ENCODE measurements around the gene NYAP2. TPM values are rescaled to one million over a fixed set of nuclear protein-coding genes. Genes with fewer than 3 reads are reported as not detected.

The NYAP2 gene
- polyA plus RNA-seq, 1 experiment = not detected

GRCh38 chr2:225367482-225367881 is 32.0 kb upstream of the NYAP2 start:
- ChIA-PET POLR2A (no interaction called here), CTCF (no interaction called here)
- DNase-seq (ENCODE audit: low read depth, low spot score) = no peak
- H3K9me3 ChIP-seq (ENCODE audit: control insufficient read depth, insufficient read depth, low read length) = no peaks in the 10 kb centered on the region
- no peak overlapping the region for H3K4me3 ChIP-seq (ENCODE audit: low read depth, low read length)
- peaks cover 3% of the 10 kb centered on the region for H3K27me3 ChIP-seq (ENCODE audit: control insufficient read depth, insufficient read depth, low read length)
- no peak overlapping the region for H3K27ac ChIP-seq (ENCODE audit: low read depth, low read length)
- no peak for TF ChIP-seq CTCF (IDR thresholded peaks at IDR 0.05; ENCODE audit: low read depth, low read length)

GRCh38 chr2:225378984-225379383 is 20.5 kb upstream of the NYAP2 start:
- Histone ChIP-seq H3K27ac (ENCODE audit: low read depth, low read length) (no peak overlapping the region), H3K9me3 (ENCODE audit: control insufficient read depth, insufficient read depth, low read length) (no peaks in the 10 kb centered on the region), H3K27me3 (ENCODE audit: control insufficient read depth, insufficient read depth, low read length) (peaks cover 7% of the 10 kb centered on the region), H3K4me3 (ENCODE audit: low read depth, low read length) (no peak overlapping the region)
- ChIA-PET POLR2A (no interaction called here), CTCF (no interaction called here)
- no peak for TF ChIP-seq CTCF (IDR thresholded peaks at IDR 0.05; ENCODE audit: low read depth, low read length)
- no peak for DNase-seq (ENCODE audit: low read depth, low spot score)

GRCh38 chr2:225379856-225380255 is 19.7 kb upstream of the NYAP2 start:
- Histone ChIP-seq H3K27me3 (ENCODE audit: control insufficient read depth, insufficient read depth, low read length) (peaks cover 2% of the 10 kb centered on the region), H3K27ac (ENCODE audit: low read depth, low read length) (no peak overlapping the region), H3K9me3 (ENCODE audit: control insufficient read depth, insufficient read depth, low read length) (no peaks in the 10 kb centered on the region), H3K4me3 (ENCODE audit: low read depth, low read length) (no peak overlapping the region)
- CTCF ChIA-PET = no interaction called here
- POLR2A ChIA-PET = no interaction called here
- no peak for DNase-seq (ENCODE audit: low read depth, low spot score)
- TF ChIP-seq CTCF (IDR thresholded peaks at IDR 0.05; ENCODE audit: low read depth, low read length) = no peak

GRCh38 chr2:225381609-225382008 is 17.9 kb upstream of the NYAP2 start:
- H3K27me3 ChIP-seq (ENCODE audit: control insufficient read depth, insufficient read depth, low read length) = no peaks in the 10 kb centered on the region
- no peak for TF ChIP-seq CTCF (IDR thresholded peaks at IDR 0.05; ENCODE audit: low read depth, low read length)
- POLR2A ChIA-PET = no interaction called here
- H3K9me3 ChIP-seq (ENCODE audit: control insufficient read depth, insufficient read depth, low read length) = no peaks in the 10 kb centered on the region
- no peak overlapping the region for H3K27ac ChIP-seq (ENCODE audit: low read depth, low read length)
- CTCF ChIA-PET = no interaction called here
- no peak overlapping the region for H3K4me3 ChIP-seq (ENCODE audit: low read depth, low read length)
- no peak for DNase-seq (ENCODE audit: low read depth, low spot score)

- TF ChIP-seq CTCF (IDR thresholded peaks at IDR 0.05; ENCODE audit: low read depth, low read length) = no peak
- Histone ChIP-seq H3K27ac (ENCODE audit: low read depth, low read length) (no peak overlapping the region), H3K9me3 (ENCODE audit: control insufficient read depth, insufficient read depth, low read length) (no peaks in the 10 kb centered on the region), H3K4me3 (ENCODE audit: low read depth, low read length) (no peak overlapping the region), H3K27me3 (ENCODE audit: control insufficient read depth, insufficient read depth, low read length) (no peaks in the 10 kb centered on the region)
- DNase-seq (ENCODE audit: low read depth, low spot score) = no peak
- ChIA-PET POLR2A (no interaction called here), CTCF (no interaction called here)
Observed at GRCh38 chr2:225398372-225398771, 1.1 kb upstream of the NYAP2 start.

Measured in AG04450 (cell line).